GM21381 (cell line): ENCODE data around the gene MAP4K2.

Experiments used
- ATAC-seq: cut with Tn5 transposase; IDR thresholded peaks from one replicate; pipeline ENCODE4 v1.9.1; 2021; ENCODE audit warnings: mild to moderate bottlenecking, moderate library complexity; ENCODE audit not compliant: unreplicated experiment

MAP4K2 gene

GRCh38 chr11:64793271-64794160, 9.5 kb downstream of the MAP4K2 start:
- no peak for ATAC-seq

GRCh38 chr11:64792482-64792881, 10.5 kb downstream of the MAP4K2 start:
- ATAC-seq, result no peak

- ATAC-seq, result no peak
These were observed 11.2 kb downstream of the MAP4K2 start for GRCh38 chr11:64791781-64792291.

- ATAC-seq, result no peak
These were observed 12.6 kb downstream of the MAP4K2 start for GRCh38 chr11:64790205-64791095.

- ATAC-seq, result no peak
These were observed 13.4 kb downstream of the MAP4K2 start for GRCh38 chr11:64789331-64790204.

GRCh38 chr11:64788321-64789215, 14.4 kb downstream of the MAP4K2 start:
- ATAC-seq, result no peak

- ATAC-seq, result no peak
These were observed 15.3 kb downstream of the MAP4K2 start for GRCh38 chr11:64787526-64788320.

GRCh38 chr11:64786308-64786707, 16.7 kb downstream of the MAP4K2 start:
- ATAC-seq, result no peak

- ATAC-seq, result no peak
These were observed 18.0 kb downstream of the MAP4K2 start for GRCh38 chr11:64784813-64785581.

GRCh38 chr11:64778473-64779298, 24.3 kb downstream of the MAP4K2 start, which contains the start of gene SF1:
Gene SF1, minus strand, starts transcription at chr11:64778542. Its CDS starts 150 bp downstream, at chr11:64778392.
- peak; percentile 68 for ATAC-seq

GRCh38 chr11:64778223-64778472, 24.9 kb downstream of the MAP4K2 start:
- peak; percentile 21 for ATAC-seq

- ATAC-seq, result peak; percentile 23
These were observed 25.4 kb downstream of the MAP4K2 start for GRCh38 chr11:64777449-64778222.

- ATAC-seq, result no peak
These were observed 26.1 kb downstream of the MAP4K2 start for GRCh38 chr11:64776875-64777274.

GRCh38 chr11:64776425-64776824, 26.6 kb downstream of the MAP4K2 start:
- no peak for ATAC-seq

GRCh38 chr11:64774144-64774543, 28.9 kb downstream of the MAP4K2 start:
- no peak for ATAC-seq

GRCh38 chr11:64772303-64773018, 30.6 kb downstream of the MAP4K2 start:
- ATAC-seq, result no peak
